Mesothelial cell of epicardium (in vitro differentiated cells): Measurements from ENCODE around the gene SUN2. TPM values are rescaled to one million over a fixed set of nuclear protein-coding genes. Genes with fewer than 3 reads are reported as not detected.

Experiments used
- DNase-seq, 2 experiments: peaks; one replicate each; pipeline ENCODE4 v3.0.0; 2021; ENCODE audit warnings: low spot score in 2 of 2; ENCODE audit not compliant: unreplicated experiment in 2 of 2
- H3K27ac Mint-ChIP-seq: 2 replicates; pipeline ENCODE4 v1.8.0; 2021; ENCODE audit warnings: mixed read lengths
- H3K27me3 Mint-ChIP-seq: 2 replicates; pipeline ENCODE4 v1.8.0; 2021; ENCODE audit warnings: low read depth, mixed read lengths
- H3K36me3 Mint-ChIP-seq: 2 replicates; pipeline ENCODE4 v1.8.0; 2021; ENCODE audit warnings: mixed read lengths
- H3K4me1 Mint-ChIP-seq: 2 replicates; pipeline ENCODE4 v1.8.0; 2021; ENCODE audit warnings: mixed read lengths
- H3K4me3 Mint-ChIP-seq: 2 replicates; pipeline ENCODE4 v1.8.0; 2021; ENCODE audit warnings: mild to moderate bottlenecking, moderate library complexity, mixed read lengths
- H3K9me3 Mint-ChIP-seq: 2 replicates; pipeline ENCODE4 v1.8.0; 2021; ENCODE audit warnings: mixed read lengths
- CTCF ChIP-seq: fragments of 200-600 bp; sonication (generic); IDR thresholded peaks from one replicate; pipeline ENCODE4 v1.5.0; 2021; ENCODE audit warnings: antibody characterized with exemption; ENCODE audit not compliant: unreplicated experiment
- total RNA-seq: library from RNA; stranded (reverse); gene quantifications from 3 replicates; pipeline ENCODE4 v1.2.1, GENCODE V29; 2021

SUN2 gene
- total RNA-seq, 1 donor from 2014 or later = 61.2 TPM

- H3K9me3 Mint-ChIP-seq = no peaks in the 10 kb centered on the region
- no peak overlapping the region for H3K27ac Mint-ChIP-seq
- no peak overlapping the region for H3K4me3 Mint-ChIP-seq
- no peaks in the 10 kb centered on the region for H3K27me3 Mint-ChIP-seq
- H3K36me3 Mint-ChIP-seq = peaks cover 16% of the 10 kb centered on the region
- DNase-seq = no peak
- no peak for TF ChIP-seq CTCF
- H3K4me1 Mint-ChIP-seq = peaks cover 46% of the 10 kb centered on the region
Observed at GRCh38 chr22:38784035-38784434, 28.2 kb upstream of the SUN2 start.

DNA sequence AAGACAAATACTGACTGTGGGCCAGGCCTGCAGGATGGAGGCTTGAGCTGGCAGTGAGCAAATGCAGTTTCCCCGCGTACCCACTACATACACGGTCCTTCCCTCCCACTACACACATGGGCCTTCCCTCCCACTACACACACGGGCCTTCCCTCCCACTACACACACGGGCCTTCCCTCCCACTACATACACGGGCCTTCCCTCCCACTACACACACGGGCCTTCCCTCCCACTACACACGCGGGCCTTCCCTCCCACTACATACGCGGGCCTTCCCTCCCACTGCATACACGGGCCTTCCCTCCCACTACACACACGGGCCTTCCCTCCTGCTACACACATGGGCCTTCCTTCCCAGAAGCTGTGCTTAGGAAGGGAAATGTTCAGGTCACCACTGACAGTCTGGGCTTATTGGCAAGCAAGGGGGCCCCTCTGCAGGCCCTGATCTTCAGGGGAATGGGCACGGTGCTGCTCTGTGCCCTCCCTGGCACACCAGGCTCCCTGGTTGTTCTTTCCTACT is 27.4 kb upstream of the SUN2 start:
- no peaks in the 10 kb centered on the region for H3K27me3 Mint-ChIP-seq
- H3K27ac Mint-ChIP-seq = peak overlapping the region; percentile 43
- H3K4me1 Mint-ChIP-seq = peaks cover 38% of the 10 kb centered on the region
- H3K36me3 Mint-ChIP-seq = peaks cover 21% of the 10 kb centered on the region
- no peak overlapping the region for H3K4me3 Mint-ChIP-seq
- H3K9me3 Mint-ChIP-seq = no peaks in the 10 kb centered on the region
- no peak for TF ChIP-seq CTCF
- DNase-seq = no peak

- no peak overlapping the region for H3K4me3 Mint-ChIP-seq
- no peak for TF ChIP-seq CTCF
- DNase-seq = no peak
- no peaks in the 10 kb centered on the region for H3K27me3 Mint-ChIP-seq
- no peaks in the 10 kb centered on the region for H3K9me3 Mint-ChIP-seq
- peaks cover 34% of the 10 kb centered on the region for H3K4me1 Mint-ChIP-seq
- H3K27ac Mint-ChIP-seq = peak overlapping the region; percentile 76
- peaks cover 22% of the 10 kb centered on the region for H3K36me3 Mint-ChIP-seq
Observed at GRCh38 chr22:38782402-38783094, 26.8 kb upstream of the SUN2 start.

DNA sequence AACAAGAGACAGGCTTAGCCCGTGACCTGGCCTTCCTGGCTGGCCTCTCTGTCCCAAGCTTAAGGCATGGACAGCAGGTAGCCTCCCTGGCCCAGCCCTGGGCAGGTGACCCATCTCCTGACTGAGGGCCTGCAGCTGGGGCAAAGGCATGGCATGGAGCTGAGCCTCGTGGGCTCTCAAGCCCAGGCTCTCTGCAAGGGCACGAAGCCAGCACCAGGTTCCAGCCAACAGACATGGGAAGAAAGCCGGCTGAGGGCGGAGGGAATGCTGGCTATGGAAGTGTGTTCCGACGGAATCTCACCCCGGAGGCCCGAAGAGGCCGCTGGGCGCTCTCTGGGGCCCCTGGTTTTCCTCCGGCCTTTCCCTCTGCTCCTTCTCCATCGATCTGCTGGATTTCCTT is 25.2 kb upstream of the SUN2 start:
- no peak for DNase-seq
- peaks cover 22% of the 10 kb centered on the region for H3K36me3 Mint-ChIP-seq
- H3K4me3 Mint-ChIP-seq = no peak overlapping the region
- H3K4me1 Mint-ChIP-seq = peaks cover 28% of the 10 kb centered on the region
- no peaks in the 10 kb centered on the region for H3K9me3 Mint-ChIP-seq
- H3K27ac Mint-ChIP-seq = no peak overlapping the region
- no peaks in the 10 kb centered on the region for H3K27me3 Mint-ChIP-seq
- no peak for TF ChIP-seq CTCF

DNA sequence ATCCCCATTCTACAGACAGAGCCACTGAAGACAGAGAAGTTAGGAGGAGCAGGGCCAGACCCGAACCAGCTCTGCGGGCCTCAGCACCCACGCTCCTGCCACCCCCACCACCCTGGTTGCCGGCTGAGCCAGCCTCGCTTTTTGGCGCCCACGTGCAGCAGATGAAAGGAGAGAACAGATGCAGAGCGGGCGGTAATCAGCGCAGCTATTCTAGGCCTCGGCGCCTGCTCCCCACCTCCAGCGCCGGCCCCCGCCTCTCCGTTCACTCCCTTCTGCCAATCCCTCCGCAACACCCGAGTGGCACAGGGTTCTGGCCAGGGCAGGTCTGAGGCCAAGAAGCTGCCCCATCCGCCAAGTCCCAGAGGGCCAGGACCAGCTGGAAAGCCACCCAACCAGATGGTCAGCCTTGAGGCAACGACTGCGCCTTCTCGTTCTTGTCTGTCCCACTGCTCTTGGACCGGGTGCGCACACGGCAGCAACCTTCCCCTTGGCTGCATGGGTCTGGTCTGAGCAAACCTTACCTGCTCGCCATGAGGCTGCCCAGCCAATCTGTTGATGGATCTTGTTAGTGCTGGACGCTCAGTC is 21.4 kb upstream of the SUN2 start:
- Mint-ChIP-seq H3K36me3 (peaks cover 17% of the 10 kb centered on the region), H3K27ac (no peak overlapping the region), H3K4me3 (no peak overlapping the region), H3K27me3 (no peaks in the 10 kb centered on the region), H3K9me3 (no peaks in the 10 kb centered on the region), H3K4me1 (peaks cover 1% of the 10 kb centered on the region)
- no peak for DNase-seq
- TF ChIP-seq CTCF = no peak
